ENCODE measurements around the gene NDRG4.
A peak's percentile ranks its signal among the peaks of the same experiment; 100 is the strongest.

Gene NDRG4

GRCh38 chr16:58499615-58500351, at the start of gene NDRG4:
Gene NDRG4 (plus strand): TSS chr16:58500143. CDS start chr16:58500249, 106 bp downstream.
- DNase-seq, result peak; percentile 89

GRCh38 chr16:58450590-58450989, 49.4 kb upstream of the NDRG4 start:
- DNase-seq, result no peak

- no peak for DNase-seq
Measured at GRCh38 chr16:58451265-58451689, 48.7 kb upstream of the NDRG4 start.

DNA sequence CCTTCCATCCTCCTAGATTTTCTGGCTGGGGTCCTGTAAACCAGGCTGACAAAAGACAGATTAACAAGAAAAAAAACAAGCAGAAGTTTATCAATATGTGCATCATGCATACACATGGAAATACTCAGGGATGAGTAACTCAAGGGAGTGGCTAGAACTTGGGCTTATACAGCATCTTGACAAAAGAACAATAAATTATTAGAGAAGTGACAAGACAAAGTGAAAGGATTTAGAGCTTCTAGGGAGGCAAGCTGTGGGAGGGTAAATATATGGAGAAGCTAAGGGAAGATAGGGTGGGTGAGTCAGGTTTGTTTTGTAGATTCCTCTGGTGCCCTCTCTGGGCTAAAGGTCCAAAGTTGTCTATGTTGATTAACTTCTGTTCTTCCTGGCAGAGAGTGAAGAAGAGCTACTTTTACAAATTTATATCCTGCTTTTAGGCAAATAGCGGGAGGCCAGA, 48.0 kb upstream of the NDRG4 start:
- no peak for DNase-seq

- no peak for DNase-seq
Measured at GRCh38 chr16:58452640-58453039, 47.3 kb upstream of the NDRG4 start.

DNA sequence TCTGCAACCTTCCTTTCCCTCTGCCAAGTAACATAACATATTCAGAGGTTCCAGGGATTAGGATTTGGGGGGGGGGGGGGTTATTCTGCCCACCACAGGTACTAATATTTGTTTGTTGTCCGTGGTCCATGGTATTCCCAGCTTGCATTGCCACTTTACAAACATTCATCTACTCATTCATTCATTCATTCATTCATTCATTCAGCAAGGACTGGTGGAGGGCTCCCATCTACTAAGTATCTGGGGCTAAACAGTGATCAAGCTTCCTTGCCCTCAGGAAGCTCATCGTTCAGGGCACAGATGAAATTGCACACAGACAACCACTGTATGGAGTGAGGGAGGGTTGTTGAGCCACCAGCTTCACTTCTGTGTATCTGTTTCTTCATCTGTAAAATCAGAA, 45.8 kb upstream of the NDRG4 start:
- DNase-seq, result no peak

- DNase-seq, result no peak
Measured at GRCh38 chr16:58454856-58455255, 45.1 kb upstream of the NDRG4 start.

GRCh38 chr16:58455750-58456149, 44.2 kb upstream of the NDRG4 start:
- no peak for DNase-seq

DNA sequence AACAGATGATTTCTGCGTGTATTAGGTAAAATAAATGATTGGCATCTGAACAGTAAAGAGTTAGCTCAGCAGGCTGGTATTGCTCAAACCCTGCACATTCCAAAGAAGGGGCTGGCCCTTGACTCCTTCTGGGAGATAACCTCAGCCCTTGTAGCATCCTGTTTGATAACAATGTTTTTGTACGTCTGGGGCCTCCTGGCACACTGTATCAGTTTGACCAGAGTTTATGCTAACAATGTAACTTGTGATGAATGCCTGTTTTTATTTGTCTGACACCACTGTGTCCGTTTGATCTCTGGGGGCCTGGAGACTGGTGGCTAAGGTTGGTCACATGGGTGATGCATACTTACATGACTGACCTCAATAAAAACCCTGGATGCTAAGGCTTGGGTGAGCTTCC, 43.8 kb upstream of the NDRG4 start:
- no peak for DNase-seq

GRCh38 chr16:58458606-58459343, 41.2 kb upstream of the NDRG4 start:
- no peak for DNase-seq

DNA sequence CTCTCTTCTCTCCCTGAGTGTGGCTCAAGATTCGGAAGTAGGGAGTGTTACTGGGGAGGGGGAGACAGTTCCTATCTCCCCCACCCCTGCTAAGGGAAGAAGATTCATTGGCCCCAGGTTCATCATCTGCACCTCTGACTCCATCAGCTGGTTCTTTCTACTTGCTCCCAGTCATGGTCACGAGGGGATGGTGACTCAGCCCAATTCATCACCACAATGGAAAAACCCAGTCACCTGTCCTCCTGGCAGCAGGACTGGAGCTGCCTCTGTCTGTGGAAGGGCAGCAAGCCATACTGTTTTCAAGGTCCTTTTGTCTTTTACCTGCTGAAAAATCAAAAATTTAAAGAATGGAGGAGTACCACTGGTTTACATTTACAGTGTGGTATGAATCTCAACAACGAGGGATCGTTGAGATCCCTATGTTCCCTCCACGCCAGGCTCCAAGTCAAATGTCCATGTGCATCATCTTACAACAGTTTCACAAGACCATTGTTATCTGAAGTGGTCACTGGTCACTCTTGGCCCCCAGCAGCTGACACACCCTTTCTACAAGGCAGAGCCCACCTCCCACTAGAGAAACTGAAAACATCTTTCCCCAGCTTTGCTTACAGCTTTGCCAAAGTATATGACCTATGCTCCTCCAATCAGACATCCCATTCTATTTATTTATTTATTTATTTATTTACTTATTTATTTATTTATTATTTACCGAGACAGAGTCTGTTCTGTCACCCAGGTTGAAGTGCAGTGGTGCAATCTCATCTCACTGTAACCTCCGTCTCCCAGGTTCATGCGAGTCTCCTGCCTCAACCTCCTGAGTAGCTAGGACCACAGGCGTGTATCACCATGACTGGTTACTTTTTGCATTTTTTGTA, 40.4 kb upstream of the NDRG4 start:
- no peak for DNase-seq

DNA sequence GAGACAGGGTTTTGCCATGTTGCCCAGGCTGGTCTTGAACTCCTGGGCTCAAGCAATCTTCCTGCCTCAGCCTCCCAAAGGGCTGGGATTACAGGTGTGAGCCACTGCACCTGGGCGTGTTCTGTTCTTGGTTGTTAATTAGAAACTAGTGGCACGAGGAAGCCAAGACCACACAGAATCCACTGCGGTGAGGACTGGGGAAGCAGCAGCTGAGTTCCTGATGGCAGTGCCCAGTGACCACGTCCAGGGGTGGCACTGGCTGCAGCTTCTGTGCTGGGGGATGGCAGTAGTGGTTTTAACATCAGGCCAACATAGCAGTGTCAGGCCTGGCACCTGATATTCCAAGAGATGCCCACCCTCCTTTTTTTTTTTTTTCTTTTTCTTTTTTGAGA, 39.7 kb upstream of the NDRG4 start:
- no peak for DNase-seq

DNA sequence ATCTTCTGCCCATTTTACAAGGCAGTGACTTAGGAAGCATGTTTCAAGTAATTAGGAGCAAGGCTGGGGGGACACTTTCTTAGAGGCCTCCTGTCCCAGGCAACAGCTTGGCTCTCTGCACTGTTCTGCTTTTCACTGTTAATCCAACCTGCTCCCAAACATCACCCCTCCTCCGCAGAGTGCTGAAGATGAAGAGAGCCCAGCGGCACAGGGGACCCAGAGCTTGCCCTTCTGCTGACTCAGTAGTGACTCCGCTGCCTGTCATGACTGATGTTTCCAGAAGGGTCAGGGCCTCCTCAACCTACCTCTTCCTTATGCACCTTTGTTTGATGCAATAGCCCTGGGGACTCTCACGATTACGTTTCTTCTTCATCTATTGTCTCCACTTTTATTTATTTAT, 38.9 kb upstream of the NDRG4 start:
- DNase-seq, result no peak

DNA sequence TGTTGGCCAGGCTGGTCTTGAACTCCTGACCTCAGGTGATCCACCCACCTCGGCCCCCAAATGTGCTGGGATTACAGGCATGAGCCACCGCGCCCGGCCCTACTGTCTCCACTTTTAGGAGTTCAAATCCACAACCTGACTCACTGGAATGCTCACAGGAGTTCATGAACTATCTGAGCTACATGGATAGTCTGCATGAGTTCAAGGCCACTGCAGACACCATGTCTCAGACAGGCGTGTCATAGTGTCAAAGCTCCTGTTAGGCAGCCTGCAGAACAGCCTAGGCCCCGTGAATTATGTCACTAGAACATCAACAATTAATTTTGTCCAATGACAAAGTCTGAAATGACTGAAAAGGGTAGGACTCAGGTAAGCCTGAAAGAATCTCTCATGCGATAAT, 38.3 kb upstream of the NDRG4 start:
- DNase-seq, result no peak

GRCh38 chr16:58462089-58462488, 37.9 kb upstream of the NDRG4 start:
- DNase-seq, result no peak

GRCh38 chr16:58462499-58462996, 37.4 kb upstream of the NDRG4 start:
- no peak for DNase-seq

DNA sequence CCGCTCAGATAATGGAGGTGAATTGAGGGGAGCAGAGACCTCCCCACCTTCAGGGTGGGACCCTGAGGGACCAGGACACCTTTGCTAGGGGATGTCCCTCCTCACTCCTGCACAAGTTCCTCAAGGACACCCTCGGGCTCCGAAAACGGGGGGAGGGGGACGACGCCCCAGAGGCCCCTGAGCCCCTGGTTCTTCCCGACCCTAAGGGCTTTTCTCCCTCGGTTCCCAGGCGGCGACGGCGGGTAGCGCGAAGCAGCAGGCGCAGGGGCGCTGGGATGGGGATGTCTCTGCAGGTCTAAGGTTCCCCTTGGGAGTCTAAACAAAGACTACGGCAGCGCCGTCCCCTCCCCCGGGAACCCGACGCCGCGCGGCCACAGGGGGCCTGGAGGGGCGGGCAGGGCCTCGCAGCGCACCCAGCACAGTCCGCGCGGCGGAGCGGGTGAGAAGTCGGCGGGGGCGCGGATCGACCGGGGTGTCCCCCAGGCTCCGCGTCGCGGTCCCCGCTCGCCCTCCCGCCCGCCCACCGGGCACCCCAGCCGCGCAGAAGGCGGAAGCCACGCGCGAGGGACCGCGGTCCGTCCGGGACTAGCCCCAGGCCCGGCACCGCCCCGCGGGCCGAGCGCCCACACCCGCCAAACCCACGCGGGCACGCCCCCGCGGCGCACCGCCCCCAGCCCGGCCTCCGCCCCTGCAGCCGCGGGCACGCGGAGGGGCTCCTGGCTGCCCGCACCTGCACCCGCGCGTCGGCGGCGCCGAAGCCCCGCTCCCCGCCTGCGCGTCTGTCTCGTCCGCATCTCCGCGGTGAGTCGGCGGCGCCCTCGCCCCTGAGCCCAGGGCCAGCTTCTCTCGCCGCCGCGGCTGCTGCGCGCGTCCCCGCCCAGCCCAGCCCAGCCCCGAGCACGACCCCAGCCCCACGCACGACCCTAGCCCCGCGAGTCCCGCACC, 36.7 kb upstream of the NDRG4 start:
- DNase-seq, result peak; percentile 75

- DNase-seq, result peak; percentile 69
Measured at GRCh38 chr16:58464047-58464915, 35.7 kb upstream of the NDRG4 start.

- no peak for DNase-seq
Measured at GRCh38 chr16:58464916-58465731, 34.8 kb upstream of the NDRG4 start.

DNA sequence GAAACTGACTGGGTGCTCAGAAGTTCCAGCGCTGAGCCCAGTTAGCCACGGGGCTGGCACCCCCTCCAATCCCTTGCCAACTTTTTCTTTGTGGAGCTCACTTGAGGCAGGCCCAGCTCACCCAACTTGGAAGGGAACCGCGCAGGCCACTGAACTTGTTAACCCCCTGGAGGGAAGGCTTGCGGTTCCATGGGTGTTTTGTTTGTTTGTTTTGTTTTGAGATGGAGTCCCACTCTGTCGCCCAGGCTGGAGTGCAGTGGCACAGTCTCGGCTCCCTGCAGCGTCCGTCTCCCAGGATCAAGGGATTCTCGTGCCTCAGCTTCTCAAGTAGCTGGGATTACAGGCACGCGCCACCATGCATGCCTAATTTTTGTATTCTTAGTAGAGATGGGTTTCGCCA, 34.1 kb upstream of the NDRG4 start:
- DNase-seq, result no peak
